ENCODE results near the gene GYPA.
"Not testable (repeated sequence)": the region's sequence is repeated elsewhere in the genome, so short reads cannot be mapped to it uniquely, and the experiment has no call there.

The GYPA gene

GRCh38 chr4:144090744-144091143 is 49.8 kb downstream of the GYPA start:
- TF ChIP-seq CTCF (conservative IDR thresholded peaks at IDR 0.05), result no peak
- H3K27ac ChIP-seq, result no peak overlapping the region

GRCh38 chr4:144082053-144082452 is 58.5 kb downstream of the GYPA start:
- not testable (repeated sequence) for H3K27ac ChIP-seq

- not testable (repeated sequence) for H3K27ac ChIP-seq
Measured at GRCh38 chr4:144080135-144080534, 60.4 kb downstream of the GYPA start.

GRCh38 chr4:144078746-144079145 is 61.8 kb downstream of the GYPA start:
- not testable (repeated sequence) for H3K27ac ChIP-seq

- H3K27ac ChIP-seq, result not testable (repeated sequence)
Measured at GRCh38 chr4:144061556-144061955, 79.0 kb downstream of the GYPA start.

GRCh38 chr4:144060234-144060859 is 80.2 kb downstream of the GYPA start:
- not testable (repeated sequence) for H3K27ac ChIP-seq

All from VCaP (cell line).